Measurements from ENCODE around the gene RBMX. TPM values are rescaled to one million over a fixed set of nuclear protein-coding genes. Genes with fewer than 3 reads are reported as not detected.
"Not testable (repeated sequence)": the region's sequence is repeated elsewhere in the genome, so short reads cannot be mapped to it uniquely, and the experiment has no call there.

RBMX gene
- 181 and 369 TPM in 2 replicates for total RNA-seq (ENCODE audit: low replicate concordance)
- long read RNA-seq, transcript RBMX-201 (9 exons, 2,012 nt), result major isoform, 685 of 816 reads
- long read RNA-seq, transcript RBMX-207 (8 exons, 2,148 nt), result minor isoform, 12 of 816 reads
- long read RNA-seq, partial matches to known transcripts, result 20 of 816 reads
- long read RNA-seq, other reads (novel, unspliced or antisense), result 96 of 816 reads

DNA sequence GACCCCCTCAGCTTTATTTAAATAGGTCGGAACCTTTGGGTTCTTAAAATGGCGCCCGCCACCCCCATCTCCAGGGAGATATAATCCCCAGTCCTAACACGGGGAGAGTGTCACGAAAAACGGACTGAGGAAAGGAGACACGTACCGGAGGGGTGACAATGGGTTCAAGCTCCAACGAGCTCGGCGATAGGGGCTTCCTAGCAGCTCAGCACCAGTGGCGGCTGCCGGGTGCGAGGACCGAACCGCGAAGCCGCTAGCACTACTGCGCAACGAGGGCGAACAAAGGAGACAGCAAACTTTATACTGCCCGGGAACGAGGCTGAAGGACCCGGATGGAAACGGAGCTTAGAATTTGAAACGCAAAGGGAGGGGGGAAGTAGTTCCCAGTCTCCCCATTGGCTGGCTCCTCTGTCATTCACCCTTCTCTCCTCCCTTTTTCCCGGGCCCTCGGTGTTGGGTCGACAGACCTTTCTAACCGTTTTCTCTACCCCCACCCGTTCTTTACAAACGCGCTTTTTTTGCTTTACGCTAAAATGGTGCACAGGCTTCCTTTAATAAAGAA lies at the start of gene RBMX:
Gene RBMX, minus strand, starts transcription at position 274 of the 562 bp plus-strand sequence. CDS start 1,298 bp downstream, outside the sequence.
- TF ChIP-seq, protein P1, sequence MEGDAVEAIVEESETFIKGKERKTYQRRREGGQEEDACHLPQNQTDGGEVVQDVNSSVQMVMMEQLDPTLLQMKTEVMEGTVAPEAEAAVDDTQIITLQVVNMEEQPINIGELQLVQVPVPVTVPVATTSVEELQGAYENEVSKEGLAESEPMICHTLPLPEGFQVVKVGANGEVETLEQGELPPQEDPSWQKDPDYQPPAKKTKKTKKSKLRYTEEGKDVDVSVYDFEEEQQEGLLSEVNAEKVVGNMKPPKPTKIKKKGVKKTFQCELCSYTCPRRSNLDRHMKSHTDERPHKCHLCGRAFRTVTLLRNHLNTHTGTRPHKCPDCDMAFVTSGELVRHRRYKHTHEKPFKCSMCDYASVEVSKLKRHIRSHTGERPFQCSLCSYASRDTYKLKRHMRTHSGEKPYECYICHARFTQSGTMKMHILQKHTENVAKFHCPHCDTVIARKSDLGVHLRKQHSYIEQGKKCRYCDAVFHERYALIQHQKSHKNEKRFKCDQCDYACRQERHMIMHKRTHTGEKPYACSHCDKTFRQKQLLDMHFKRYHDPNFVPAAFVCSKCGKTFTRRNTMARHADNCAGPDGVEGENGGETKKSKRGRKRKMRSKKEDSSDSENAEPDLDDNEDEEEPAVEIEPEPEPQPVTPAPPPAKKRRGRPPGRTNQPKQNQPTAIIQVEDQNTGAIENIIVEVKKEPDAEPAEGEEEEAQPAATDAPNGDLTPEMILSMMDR (conservative IDR thresholded peaks at IDR 0.05), result no peak
- H3K9me3 Mint-ChIP-seq, result no peaks in the 10 kb centered on the region
- DNase-seq (ENCODE audit: extremely low spot score, unreplicated experiment), result peak; percentile 87

GRCh38 chrX:136921438-136921837 lies 40.9 kb upstream of the RBMX start:
- not testable (repeated sequence) for H3K4me1 Mint-ChIP-seq (ENCODE audit: unreplicated experiment); H3K9me3 Mint-ChIP-seq; H3K27me3 Mint-ChIP-seq; H3K4me3 Mint-ChIP-seq; H3K36me3 Mint-ChIP-seq; H3K27ac Mint-ChIP-seq
- DNase-seq (ENCODE audit: extremely low spot score, unreplicated experiment), result peak; percentile 52

More for the DNA sequence above, at the start of gene RBMX:
- Mint-ChIP-seq H3K36me3 (peaks cover 17% of the 10 kb centered on the region), H3K4me3 (peak within 1 kb of the TSS; percentile 93), H3K4me1 (ENCODE audit: unreplicated experiment) (no peaks in the 10 kb centered on the region), H3K27ac (peak within 1 kb of the TSS; percentile 97), H3K27me3 (no peaks in the 10 kb centered on the region)

GRCh38 chrX:136920001-136920400 lies 39.5 kb upstream of the RBMX start:
- Mint-ChIP-seq H3K27me3 (no peaks in the 10 kb centered on the region), H3K4me1 (ENCODE audit: unreplicated experiment) (peaks cover 2% of the 10 kb centered on the region), H3K9me3 (no peaks in the 10 kb centered on the region), H3K36me3 (peaks cover 6% of the 10 kb centered on the region), H3K4me3 (no peak overlapping the region), H3K27ac (no peak overlapping the region)
- TF ChIP-seq, protein P1 (conservative IDR thresholded peaks at IDR 0.05), result no peak
- DNase-seq (ENCODE audit: extremely low spot score, unreplicated experiment), result no peak

DNA sequence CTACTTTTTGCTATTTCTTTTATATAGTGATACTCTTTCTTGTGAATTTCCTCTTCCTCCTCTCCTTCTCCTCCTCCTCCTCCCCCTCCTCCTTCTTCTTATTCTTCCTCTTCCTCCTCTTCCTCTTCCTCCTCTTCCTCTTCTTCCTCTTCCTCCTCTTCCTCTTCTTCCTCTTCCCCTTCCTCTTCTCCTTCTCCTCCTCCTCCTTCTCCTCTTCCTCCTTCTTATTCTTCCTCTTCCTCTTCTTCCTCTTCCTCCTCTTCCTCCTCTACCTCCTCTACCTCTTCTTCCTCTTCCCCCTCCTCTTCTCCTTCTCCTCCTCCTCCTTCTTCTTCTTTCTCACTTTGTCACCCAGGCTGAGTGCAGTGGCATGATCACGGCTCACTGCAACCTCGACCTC lies 36.3 kb upstream of the RBMX start:
- TF ChIP-seq, protein P1 (conservative IDR thresholded peaks at IDR 0.05), result no peak
- Mint-ChIP-seq H3K36me3 (no peaks in the 10 kb centered on the region), H3K4me1 (ENCODE audit: unreplicated experiment) (no peaks in the 10 kb centered on the region), H3K4me3 (no peak overlapping the region), H3K27ac (no peak overlapping the region), H3K9me3 (no peaks in the 10 kb centered on the region), H3K27me3 (no peaks in the 10 kb centered on the region)
- DNase-seq (ENCODE audit: extremely low spot score, unreplicated experiment), result no peak

DNA sequence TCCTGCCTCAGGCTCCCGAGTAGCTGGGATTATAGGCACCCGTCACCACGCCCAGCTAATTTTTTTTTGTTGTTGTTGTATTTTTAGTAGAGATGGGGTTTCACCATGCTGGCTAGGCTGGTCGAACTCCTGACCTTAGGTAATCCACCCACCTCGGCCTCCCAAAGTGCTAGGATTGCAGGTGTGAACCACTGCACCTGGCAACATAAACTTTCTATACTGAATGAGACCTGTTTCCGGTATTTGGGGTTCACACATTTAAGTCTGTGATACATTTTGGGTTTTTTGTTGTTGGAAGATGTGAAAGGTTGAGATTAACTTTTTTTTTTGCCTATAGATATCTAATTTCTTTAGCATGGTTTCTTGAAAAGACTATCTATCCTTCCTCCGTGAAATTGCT lies 31.1 kb upstream of the RBMX start:
- H3K4me3 Mint-ChIP-seq, result peak overlapping the region; percentile 35
- H3K4me1 Mint-ChIP-seq (ENCODE audit: unreplicated experiment); H3K9me3 Mint-ChIP-seq; DNase-seq (ENCODE audit: extremely low spot score, unreplicated experiment); H3K36me3 Mint-ChIP-seq; H3K27me3 Mint-ChIP-seq; H3K27ac Mint-ChIP-seq: not testable (repeated sequence)

DNA sequence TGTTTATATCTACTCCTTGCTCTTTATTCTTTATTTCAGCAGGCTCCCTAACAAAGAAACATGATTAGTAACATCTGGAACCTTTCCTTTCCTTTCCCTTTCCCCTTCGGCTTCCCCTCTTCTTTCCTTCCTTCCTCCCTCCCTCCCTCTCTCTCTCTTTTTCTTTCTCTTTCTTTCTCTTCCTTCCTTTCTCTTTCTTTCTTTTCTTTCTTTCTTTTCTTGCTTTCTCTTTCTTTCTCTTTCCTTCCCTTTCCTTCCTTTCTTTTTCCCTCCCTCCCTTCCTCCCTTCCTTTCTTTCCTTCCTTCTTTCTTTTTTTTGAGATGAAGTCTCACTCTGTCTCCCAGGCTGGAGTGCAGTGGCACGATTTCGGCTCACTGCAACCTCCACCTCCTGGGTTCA lies 30.7 kb upstream of the RBMX start:
- H3K27ac Mint-ChIP-seq, result no peak overlapping the region
- DNase-seq (ENCODE audit: extremely low spot score, unreplicated experiment), result no peak
- H3K4me1 Mint-ChIP-seq (ENCODE audit: unreplicated experiment), result no peaks in the 10 kb centered on the region
- peaks cover 3% of the 10 kb centered on the region for H3K9me3 Mint-ChIP-seq
- H3K27me3 Mint-ChIP-seq, result no peaks in the 10 kb centered on the region
- TF ChIP-seq, protein P1 (conservative IDR thresholded peaks at IDR 0.05), result no peak
- peak overlapping the region; percentile 35 for H3K4me3 Mint-ChIP-seq
- H3K36me3 Mint-ChIP-seq, result no peaks in the 10 kb centered on the region
